Stromal cell of bone marrow (primary cell): Measurements from ENCODE around the gene SDK1.
"Not testable (repeated sequence)": the region's sequence is repeated elsewhere in the genome, so short reads cannot be mapped to it uniquely, and the experiment has no call there.

Experiments used
- DNase-seq: peaks from one replicate; pipeline ENCODE4 v3.0.0-alpha.2; 2012; ENCODE audit warnings: low read depth

The SDK1 gene

DNA sequence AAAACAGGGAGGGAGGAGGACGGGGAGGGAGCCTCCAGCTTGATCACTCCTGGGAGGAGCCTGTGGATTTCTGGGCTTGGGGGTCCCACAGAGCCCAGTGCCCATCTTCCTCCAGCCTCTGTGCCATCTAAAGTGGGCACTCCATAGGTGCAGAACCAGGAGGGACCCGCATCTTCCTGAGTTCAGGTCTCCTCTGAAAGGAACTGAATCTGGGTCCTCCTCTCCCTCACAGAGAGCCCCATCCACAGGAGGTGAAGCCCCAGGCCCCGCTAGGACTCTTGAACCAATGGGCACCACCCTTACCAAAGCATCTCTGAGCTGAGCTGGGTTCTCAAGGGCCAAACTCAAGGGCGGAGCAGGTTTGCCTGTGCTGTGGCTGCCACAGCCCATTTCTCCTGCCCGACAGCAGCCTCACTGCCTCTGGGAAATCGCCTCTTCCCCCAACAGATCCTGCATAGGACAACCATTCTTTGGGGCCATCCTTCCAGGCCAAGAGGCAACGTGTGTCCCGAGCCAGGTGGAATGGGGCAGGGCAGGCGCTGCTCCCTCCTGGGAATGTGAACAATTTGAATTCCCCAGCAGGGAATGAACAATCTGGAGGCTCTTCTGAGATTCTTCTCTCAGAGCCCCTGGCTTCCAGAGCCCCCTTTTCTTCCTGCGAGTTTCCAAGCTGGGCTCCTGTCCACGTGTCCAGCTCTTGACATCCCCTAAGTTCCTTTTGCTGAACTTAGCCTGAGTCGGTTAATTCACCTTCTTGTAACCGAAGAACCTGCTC, 970.1 kb downstream of the SDK1 start:
- no peak for DNase-seq

DNA sequence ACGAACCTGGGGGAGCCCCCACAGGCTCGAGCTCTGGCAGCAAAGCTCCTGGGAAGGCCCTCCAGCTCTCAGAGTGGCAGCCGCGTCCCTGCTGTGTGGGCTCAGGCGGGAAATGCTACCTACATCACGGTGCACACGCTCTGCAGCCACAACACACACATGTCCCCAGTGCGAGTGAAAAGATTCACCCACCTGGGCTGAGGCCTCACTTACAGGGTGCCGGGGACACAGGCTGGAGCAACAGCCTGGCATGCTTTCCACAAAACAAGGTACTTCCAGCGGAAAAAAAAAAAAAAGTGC, 970.6 kb downstream of the SDK1 start:
- DNase-seq, result no peak

DNA sequence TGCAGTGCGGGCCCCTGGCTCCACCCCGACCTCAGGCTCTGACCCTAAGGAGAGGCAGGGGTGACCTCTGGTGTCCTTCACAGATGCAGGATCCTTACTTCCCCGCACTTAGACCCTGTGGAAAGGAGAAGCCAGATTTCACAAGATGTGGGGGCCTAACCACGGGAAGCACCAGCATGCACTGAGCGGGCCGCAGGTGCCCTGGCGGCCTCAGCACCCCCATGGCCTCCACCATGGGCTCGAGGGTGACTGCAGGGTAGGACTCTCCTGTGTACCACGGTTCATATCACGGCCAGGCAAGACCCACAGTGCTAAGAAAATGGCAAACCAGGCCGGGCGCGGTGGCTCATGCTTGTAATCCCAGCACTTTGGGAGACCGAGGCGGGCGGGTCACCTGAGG, 971.1 kb downstream of the SDK1 start:
- no peak for DNase-seq

DNA sequence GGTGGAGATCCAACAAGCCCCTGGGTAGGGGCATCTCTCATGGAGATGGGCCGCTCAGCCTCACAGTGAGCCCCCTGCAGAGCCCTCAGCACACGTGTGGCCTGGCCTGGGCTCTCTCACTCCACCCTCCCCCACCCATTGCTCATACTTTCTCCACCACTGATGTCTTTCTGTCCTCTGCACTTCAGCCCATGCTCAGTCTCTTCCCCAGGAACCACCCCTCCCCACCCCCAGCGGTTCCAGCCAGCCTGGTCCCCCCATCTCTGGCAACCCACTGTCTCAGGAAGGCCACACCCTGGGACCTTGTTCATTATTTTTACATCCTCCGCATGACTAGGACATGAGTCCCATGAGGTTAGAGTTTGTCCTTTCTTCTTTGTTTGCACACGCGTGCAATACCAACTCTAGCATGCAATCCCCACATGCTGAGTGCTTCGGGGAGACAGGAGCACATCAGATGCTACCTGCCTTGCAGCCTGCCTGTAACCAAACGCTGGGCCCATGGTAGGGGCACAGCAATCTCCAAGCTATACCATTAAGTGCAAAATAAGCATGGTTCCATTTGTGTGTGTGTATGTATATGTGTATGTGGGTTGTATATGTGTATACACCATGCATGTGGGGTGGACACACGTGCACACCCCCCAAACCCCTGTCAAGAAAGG, 972.6 kb downstream of the SDK1 start:
- no peak for DNase-seq

GRCh38 chr7:4274286-4274685, 973.2 kb downstream of the SDK1 start:
- DNase-seq, result no peak

GRCh38 chr7:4277936-4278335, 976.9 kb downstream of the SDK1 start:
- DNase-seq, result no peak

GRCh38 chr7:4279216-4279615, 978.2 kb downstream of the SDK1 start:
- DNase-seq, result no peak

DNA sequence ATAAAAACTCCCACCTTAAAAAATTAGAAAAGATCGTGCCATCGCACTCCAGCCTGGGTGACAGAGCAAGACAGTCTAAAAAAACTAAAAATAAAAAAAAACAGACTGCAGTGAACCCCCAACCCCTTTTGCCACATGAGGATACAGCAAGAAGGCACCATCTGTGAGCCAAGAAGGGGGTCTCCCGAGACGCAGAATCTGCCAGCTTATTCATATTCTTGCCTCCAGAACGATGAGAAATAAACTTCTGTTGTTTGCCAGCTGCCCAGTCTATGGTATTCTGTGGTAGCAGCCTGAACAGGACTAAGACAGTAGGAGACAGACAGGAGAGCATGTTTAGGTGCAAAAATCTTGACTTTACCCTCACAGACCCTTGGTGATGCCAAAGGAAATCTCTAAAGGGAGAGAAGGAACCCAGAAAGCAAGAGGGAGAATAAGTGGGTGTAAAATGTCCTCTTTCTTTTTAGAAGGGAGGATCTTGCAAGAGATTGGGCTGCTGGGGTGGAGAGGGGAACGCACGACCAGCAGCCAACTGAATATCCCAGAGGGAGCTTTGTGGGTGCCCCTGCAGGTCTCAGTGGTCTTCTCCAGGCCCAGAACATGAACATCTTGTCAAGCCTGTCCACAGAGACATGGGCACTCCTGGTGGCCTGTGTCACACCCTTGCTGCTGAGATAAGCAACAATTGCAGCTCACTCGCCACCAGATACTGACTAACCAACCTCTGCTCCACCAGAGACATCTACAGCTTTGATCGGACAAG, 980.4 kb downstream of the SDK1 start:
- DNase-seq, result no peak

DNA sequence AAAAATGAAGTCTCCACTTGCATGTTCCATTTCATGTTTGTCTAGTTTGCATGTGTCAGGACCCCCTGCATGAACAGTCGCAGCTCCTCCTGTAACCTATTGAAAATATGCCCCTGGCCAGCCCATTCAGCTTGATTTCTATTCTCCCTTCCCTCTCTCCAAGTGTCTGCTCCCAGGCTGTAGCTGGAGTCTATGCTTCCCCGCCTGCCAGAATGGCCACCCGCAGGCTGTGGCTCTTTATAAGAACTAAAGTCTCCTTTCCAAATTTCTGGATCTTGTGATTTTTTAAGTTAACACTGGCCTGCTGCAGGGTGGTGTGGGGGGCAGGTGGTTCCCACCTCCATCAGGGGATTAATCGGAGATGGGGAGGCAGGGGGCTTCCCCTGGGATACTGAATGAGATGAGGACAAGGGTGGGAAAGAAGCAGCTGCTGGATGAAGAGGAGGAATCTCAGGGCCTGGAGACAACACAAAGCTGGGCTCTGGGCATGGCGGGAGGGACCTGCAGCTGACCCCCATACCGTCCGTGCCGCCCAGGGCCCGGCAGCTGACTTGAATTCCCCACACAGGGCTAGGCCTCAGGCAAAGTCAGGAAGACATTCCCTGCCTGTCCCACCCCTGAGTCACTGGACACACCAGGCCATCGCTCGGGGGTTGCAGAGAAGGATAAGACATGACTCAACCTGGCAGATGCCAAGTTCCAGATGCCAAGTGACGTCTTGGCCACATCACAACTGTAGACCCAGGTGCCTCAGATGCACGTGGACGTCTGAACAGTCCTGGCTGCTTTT, 981.6 kb downstream of the SDK1 start:
- no peak for DNase-seq

DNA sequence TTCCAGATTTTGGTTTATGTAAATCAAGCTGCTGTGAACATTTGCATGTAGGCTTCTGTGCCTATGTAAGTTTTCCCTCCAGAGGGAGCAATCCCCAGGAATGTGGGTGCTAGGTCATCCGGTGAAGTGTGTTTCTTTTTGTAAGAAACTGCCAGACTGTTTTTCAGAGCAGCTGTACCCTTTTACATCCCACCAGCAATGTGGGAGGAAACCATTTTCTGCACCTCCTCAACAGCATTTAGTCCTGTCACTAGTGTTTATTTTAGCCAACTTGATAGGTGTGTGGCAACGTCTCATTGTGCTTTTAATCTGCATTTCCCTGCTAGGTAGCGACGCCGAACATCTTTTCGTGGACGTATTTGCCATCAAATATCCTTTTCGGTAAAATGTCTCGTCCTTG, 985.3 kb downstream of the SDK1 start:
- no peak for DNase-seq

DNA sequence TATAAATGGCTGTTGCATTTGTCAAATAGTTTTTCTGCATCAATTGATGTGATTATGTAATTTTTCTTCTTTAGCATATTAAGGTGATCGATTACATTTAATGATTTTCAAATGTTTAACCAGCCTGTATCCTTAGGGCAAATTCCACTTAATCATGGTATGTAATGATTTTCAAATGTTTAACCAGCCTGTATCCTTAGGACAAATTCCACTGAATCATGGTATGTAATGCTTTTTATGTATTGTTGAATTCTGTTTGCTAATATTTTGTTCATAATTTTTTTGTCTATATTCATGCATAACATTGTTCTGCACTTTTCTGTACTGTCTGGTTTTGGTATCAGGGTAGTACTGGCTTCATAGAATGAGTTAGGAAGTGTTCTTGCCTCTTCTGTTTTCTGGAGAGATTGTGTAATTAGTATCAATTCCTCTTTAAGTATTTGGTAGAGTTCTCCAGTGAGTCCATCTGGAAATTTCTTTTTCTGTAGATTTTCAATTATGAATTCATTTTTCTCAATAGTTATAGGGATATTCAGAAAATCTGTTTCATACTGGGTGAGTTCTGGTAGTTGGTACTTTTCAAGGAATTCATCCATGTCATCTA, 987.8 kb downstream of the SDK1 start:
- DNase-seq, result no peak

GRCh38 chr7:4297165-4297917, 996.3 kb downstream of the SDK1 start:
- DNase-seq, result no peak

GRCh38 chr7:4297918-4298219, 996.8 kb downstream of the SDK1 start:
- DNase-seq, result no peak

DNA sequence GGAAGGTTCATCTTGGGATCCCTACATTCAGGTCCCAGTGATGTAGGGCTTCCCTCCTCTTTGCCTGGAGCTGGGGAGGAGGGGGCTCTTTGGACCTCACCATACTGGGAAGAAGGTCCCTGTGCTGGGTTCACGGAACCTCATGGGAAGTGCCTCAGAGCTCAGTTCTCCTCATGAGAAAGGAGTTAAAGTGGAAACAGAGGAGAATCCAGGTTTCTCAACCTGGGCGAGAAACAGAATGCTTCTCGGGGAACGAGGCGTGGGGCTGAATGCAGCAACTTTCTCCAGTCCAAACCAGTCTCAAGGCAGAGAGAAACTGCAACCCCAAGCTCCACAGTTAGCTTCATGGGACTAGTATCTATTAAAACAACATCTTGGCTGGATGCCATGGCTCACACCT, 998.4 kb downstream of the SDK1 start:
- DNase-seq, result no peak

DNA sequence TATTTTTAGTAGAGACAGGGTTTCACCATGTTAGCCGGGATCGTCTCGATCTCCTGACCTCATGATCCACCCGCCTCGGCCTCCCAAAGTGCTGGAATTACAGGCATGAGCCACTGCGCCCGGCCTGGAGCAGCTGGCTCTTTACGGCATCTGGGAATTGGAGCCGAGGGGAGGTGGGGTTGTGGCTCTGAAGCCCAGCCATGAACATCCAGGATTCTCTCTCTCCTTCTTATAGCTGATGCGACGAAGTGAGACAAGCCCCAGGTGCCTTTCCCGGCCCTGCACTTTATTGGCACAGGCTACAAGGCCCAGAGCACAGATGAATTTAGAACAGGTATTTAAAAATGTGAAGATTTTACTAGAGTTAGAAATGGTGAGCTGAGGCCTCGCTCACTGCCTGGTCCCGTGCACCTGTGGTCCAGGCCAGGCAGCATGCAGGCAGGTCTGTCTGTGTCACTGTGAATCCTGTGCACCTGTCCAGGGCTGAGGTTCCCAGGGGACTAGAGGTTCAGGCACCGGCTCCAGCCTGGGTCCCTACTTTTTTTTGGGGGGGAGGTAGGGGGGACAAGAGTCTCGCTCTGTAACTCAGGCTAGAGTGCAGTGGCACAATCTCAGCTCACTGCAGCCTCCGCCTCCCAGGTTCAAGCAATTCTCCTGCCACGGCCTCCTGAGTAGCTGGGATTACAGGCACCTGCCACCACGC, 1001.3 kb downstream of the SDK1 start:
- DNase-seq, result no peak

DNA sequence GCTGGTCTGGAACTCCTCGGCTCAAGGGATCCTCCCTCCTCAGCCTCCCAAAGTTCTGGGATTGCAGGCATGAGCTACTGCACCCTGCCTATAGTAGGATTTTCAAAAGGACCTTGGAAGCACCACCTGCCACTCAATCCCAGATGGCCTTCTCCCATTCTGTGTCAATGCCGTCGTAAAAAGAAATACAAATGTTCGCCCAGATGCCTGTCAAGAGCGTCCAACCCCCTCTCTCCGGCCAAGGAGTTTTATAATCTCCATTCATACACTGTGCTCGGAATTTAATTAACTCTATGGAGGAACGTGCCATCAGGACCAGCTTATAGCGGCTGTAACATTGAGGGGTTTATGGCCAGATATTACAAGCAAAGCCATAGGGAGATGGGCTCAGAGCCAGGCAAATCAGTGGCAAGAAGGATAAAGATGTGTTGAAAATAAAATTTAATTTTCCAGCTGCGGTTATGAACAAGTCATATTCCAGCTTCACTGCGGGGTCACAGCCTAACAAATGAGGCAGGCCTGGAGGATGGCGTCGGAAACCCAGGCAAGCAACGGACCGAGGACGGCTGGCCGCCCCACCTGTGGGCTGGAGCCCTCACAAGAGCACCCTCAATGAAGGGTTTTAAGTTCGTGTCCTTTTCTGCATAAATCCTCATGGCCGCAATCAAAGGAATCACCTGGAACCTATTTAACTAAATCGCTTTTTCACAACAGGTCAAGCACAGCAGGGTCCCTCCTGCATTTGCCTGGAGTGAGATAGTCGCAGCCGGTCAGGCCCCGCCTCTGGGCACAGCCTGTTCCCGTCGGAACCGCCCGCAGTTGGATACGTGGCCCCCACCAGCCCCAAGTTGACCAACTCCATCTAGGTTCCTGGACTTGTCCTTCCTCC, 1006.5 kb downstream of the SDK1 start:
- no peak for DNase-seq

DNA sequence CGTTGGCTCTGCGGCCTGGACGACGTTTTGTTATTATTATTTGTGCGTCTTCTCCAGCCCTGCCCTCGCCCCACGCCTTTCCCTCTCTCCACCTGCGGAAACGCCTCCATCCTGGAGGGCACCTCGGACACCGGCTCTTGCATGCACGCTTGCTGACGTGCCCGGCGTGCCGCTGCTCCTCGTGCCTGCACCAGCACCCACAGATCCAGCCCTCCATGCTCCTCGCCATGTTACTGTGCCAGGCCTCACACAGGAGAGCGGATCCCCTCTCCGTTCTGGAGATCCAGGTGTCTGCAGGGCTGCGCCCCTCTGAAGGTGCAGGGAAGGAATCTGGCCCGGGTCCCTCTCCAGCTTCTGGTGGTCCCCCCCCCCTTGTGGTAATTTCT, 1007.1 kb downstream of the SDK1 start:
- no peak for DNase-seq

- not testable (repeated sequence) for DNase-seq
Measured at GRCh38 chr7:4313911-4314310, 1012.9 kb downstream of the SDK1 start.

DNA sequence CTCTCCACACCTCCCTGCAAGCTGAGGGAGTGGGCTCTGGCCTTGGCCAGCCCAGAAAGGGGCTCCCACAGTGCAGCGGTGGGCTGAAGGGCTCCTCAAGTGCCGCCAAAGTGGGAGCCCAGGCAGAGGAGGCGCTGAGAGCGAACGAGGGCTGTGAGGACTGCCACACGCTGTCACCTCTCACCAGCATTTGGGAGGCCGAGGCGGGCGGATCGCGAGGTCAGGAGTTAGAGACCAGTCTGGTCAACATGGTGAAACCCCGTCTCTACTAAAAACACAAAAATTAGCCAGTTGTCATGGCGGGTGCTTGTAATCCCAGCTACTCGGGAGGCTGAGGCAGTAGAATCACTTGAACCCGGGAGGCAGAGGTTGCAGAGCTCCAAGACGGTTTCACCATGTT, 1013.3 kb downstream of the SDK1 start:
- not testable (repeated sequence) for DNase-seq
